Esophagus squamous epithelium (tissue), 4 donors: ENCODE measurements around the gene BDKRB2.

Source experiments
- POLR2A ChIP-seq, 4 donors: fragments of 450-650 bp; IDR thresholded peaks; one replicate each; pipeline ENCODE4 v1.6.1; 2017; ENCODE audit warnings: antibody characterized with exemption in 4 of 4, mild to moderate bottlenecking in 4 of 4, moderate library complexity in 3 of 4
- TF ChIP-seq, protein P1 (sequence below), 6 experiments: fragments of 450-650 bp in 4 of 6; fragments of 200-600 bp in 2 of 6; sonication (generic) in 2 of 6; IDR thresholded peaks; one replicate each; pipeline ENCODE4 v1.5.1; 2016 to 2019; ENCODE audit warnings: antibody characterized with exemption in 6 of 6, mild to moderate bottlenecking in 4 of 6, moderate library complexity in 4 of 6

DNA sequence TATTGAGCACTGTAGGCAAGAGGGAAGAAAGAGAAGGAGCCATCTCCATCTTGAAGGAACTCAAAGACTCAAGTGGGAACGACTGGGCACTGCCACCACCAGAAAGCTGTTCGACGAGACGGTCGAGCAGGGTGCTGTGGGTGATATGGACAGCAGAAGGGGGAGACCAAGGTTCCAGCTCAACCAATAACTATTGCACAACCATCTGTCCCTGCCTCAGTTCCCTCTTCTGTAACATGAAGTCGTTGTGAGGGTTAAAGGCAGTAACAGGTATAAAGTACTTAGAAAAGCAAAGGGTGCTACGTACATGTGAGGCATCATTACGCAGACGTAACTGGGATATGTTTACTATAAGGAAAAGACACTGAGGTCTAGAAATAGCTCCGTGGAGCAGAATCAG lies 37.5 kb downstream of the BDKRB2 start:
- TF ChIP-seq, protein P1, sequence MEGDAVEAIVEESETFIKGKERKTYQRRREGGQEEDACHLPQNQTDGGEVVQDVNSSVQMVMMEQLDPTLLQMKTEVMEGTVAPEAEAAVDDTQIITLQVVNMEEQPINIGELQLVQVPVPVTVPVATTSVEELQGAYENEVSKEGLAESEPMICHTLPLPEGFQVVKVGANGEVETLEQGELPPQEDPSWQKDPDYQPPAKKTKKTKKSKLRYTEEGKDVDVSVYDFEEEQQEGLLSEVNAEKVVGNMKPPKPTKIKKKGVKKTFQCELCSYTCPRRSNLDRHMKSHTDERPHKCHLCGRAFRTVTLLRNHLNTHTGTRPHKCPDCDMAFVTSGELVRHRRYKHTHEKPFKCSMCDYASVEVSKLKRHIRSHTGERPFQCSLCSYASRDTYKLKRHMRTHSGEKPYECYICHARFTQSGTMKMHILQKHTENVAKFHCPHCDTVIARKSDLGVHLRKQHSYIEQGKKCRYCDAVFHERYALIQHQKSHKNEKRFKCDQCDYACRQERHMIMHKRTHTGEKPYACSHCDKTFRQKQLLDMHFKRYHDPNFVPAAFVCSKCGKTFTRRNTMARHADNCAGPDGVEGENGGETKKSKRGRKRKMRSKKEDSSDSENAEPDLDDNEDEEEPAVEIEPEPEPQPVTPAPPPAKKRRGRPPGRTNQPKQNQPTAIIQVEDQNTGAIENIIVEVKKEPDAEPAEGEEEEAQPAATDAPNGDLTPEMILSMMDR (IDR thresholded peaks at IDR 0.05) = no peak
- TF ChIP-seq POLR2A (IDR thresholded peaks at IDR 0.05) = no peak
